DOHH2 (cell line): Measurements from ENCODE around the gene MGAT1.
"Not testable (repeated sequence)": the region's sequence is repeated elsewhere in the genome, so short reads cannot be mapped to it uniquely, and the experiment has no call there.

ENCODE experiments used
- H3F3A ChIP-seq: fragments of 200-600 bp; sonication (generic), shearing (Covaris generic); 2 replicates; pipeline ENCODE4 v1.6.0; 2016; ENCODE audit warnings: antibody characterized with exemption, mild to moderate bottlenecking; ENCODE audit not compliant: control insufficient read depth, insufficient read depth
- H3K27ac ChIP-seq: fragments of 200-600 bp; sonication (generic); 2 replicates; pipeline ENCODE4 v1.5.1; 2014; ENCODE audit warnings: low read depth, mild to moderate bottlenecking, low read length, moderate library complexity
- H3K27me3 ChIP-seq: fragments of 200-600 bp; sonication (generic); 2 replicates; pipeline ENCODE4 v1.6.1; 2014; ENCODE audit warnings: mild to moderate bottlenecking, low read length, mixed read lengths; ENCODE audit not compliant: control insufficient read depth
- H3K36me3 ChIP-seq: fragments of 200-600 bp; sonication (generic); 2 replicates; pipeline ENCODE4 v1.6.1; 2014; ENCODE audit warnings: mild to moderate bottlenecking, low read length, moderate library complexity, mixed read lengths; ENCODE audit not compliant: control insufficient read depth
- H3K4me1 ChIP-seq: fragments of 200-600 bp; sonication (generic); 2 replicates; pipeline ENCODE4 v1.6.1; 2014; ENCODE audit warnings: mild to moderate bottlenecking, low read length, mixed read lengths; ENCODE audit not compliant: control insufficient read depth
- H3K4me2 ChIP-seq: fragments of 200-600 bp; sonication (generic); 2 replicates; pipeline ENCODE4 v1.6.0; 2014; ENCODE audit warnings: mild to moderate bottlenecking, low read length, moderate library complexity
- H3K4me3 ChIP-seq: fragments of 200-600 bp; sonication (generic); 2 replicates; pipeline ENCODE4 v1.5.1; 2014; ENCODE audit warnings: mild to moderate bottlenecking, low read length, mixed read lengths
- H3K79me2 ChIP-seq: fragments of 200-600 bp; sonication (generic); 2 replicates; pipeline ENCODE4 v1.6.1; 2014; ENCODE audit warnings: mild to moderate bottlenecking, low read length, mixed read lengths; ENCODE audit not compliant: control insufficient read depth
- H3K9me2 ChIP-seq: fragments of 200-600 bp; sonication (generic); replicated peaks from 2 replicates; pipeline ENCODE4 v1.6.1; 2014; ENCODE audit warnings: mild to moderate bottlenecking, low read length, mixed read lengths; ENCODE audit not compliant: control insufficient read depth
- H3K9me3 ChIP-seq: fragments of 200-600 bp; sonication (generic); 2 replicates; pipeline ENCODE4 v1.6.1; 2014; ENCODE audit warnings: antibody characterized with exemption, low read length, mixed read lengths; ENCODE audit not compliant: control insufficient read depth, insufficient read depth
- H4K20me1 ChIP-seq: fragments of 200-600 bp; sonication (generic); 2 replicates; pipeline ENCODE4 v1.6.0; 2014; ENCODE audit warnings: low read depth, mild to moderate bottlenecking, antibody characterized with exemption, low read length, moderate library complexity; ENCODE audit not compliant: control insufficient read depth, insufficient read depth
- CTCF ChIP-seq: fragments of 200-600 bp; sonication (generic); IDR thresholded peaks from one replicate; pipeline ENCODE4 v1.5.1; 2014; ENCODE audit warnings: antibody characterized with exemption, mild to moderate bottlenecking, low read depth, low read length; ENCODE audit not compliant: poor library complexity, severe bottlenecking
- EZH2phosphoT487 ChIP-seq: fragments of 200-600 bp; sonication (generic); IDR thresholded peaks from 2 replicates; pipeline ENCODE4 v1.6.1; 2017; ENCODE audit warnings: borderline replicate concordance, mild to moderate bottlenecking, antibody characterized with exemption, low read length, moderate library complexity, mixed read lengths

Gene MGAT1

GRCh38 chr5:180755601-180756000 is 47.0 kb downstream of the MGAT1 start:
- no peaks in the 10 kb centered on the region for H3K9me3 ChIP-seq
- TF ChIP-seq EZH2phosphoT487, result no peak
- no peak for TF ChIP-seq CTCF
- H3K36me3 ChIP-seq, result no peaks in the 10 kb centered on the region
- no peaks in the 10 kb centered on the region for H3K9me2 ChIP-seq
- H3K4me2 ChIP-seq, result no peak overlapping the region
- H3K27me3 ChIP-seq, result peaks cover 4% of the 10 kb centered on the region; the same call in 1 of the 2 replicates
- no peaks in the 10 kb centered on the region for H3F3A ChIP-seq
- no peak overlapping the region for H3K4me3 ChIP-seq
- H3K4me1 ChIP-seq, result no peaks in the 10 kb centered on the region
- no peak overlapping the region for H3K27ac ChIP-seq
- H4K20me1 ChIP-seq, result no peaks in the 10 kb centered on the region
- no peaks in the 10 kb centered on the region for H3K79me2 ChIP-seq

- Histone ChIP-seq H3K27me3 (peaks cover 27% of the 10 kb centered on the region), H3K4me2 (no peak overlapping the region), H3K4me1 (no peaks in the 10 kb centered on the region), H3F3A (no peaks in the 10 kb centered on the region), H3K4me3 (no peak overlapping the region), H3K79me2 (no peaks in the 10 kb centered on the region), H4K20me1 (no peaks in the 10 kb centered on the region), H3K27ac (no peak overlapping the region), H3K9me3 (no peaks in the 10 kb centered on the region), H3K9me2 (no peaks in the 10 kb centered on the region), H3K36me3 (no peaks in the 10 kb centered on the region)
- no peak for TF ChIP-seq EZH2phosphoT487
- no peak for TF ChIP-seq CTCF
Observed at GRCh38 chr5:180744253-180744652, 58.4 kb downstream of the MGAT1 start.

- no peak for TF ChIP-seq EZH2phosphoT487
- TF ChIP-seq CTCF, result no peak
- H3K79me2 ChIP-seq, result no peaks in the 10 kb centered on the region
- H3K36me3 ChIP-seq, result no peaks in the 10 kb centered on the region
- H4K20me1 ChIP-seq, result no peaks in the 10 kb centered on the region
- H3K4me2 ChIP-seq, result no peak overlapping the region
- H3F3A ChIP-seq, result no peaks in the 10 kb centered on the region
- H3K27ac ChIP-seq, result no peak overlapping the region
- no peaks in the 10 kb centered on the region for H3K4me1 ChIP-seq
- H3K9me2 ChIP-seq, result no peaks in the 10 kb centered on the region
- no peaks in the 10 kb centered on the region for H3K9me3 ChIP-seq
- no peak overlapping the region for H3K4me3 ChIP-seq
- H3K27me3 ChIP-seq, result peaks cover 22% of the 10 kb centered on the region
Observed at GRCh38 chr5:180742727-180743126, 59.9 kb downstream of the MGAT1 start.

GRCh38 chr5:180740953-180741352 is 61.7 kb downstream of the MGAT1 start:
- not testable (repeated sequence) for H3F3A ChIP-seq

More at GRCh38 chr5:180740953-180741352, 61.7 kb downstream of the MGAT1 start:
- not testable (repeated sequence) for H3K4me1 ChIP-seq, H4K20me1 ChIP-seq, H3K9me3 ChIP-seq, H3K27ac ChIP-seq, H3K4me2 ChIP-seq, H3K4me3 ChIP-seq, H3K9me2 ChIP-seq, H3K36me3 ChIP-seq, H3K79me2 ChIP-seq
- H3K27me3 ChIP-seq, result peaks cover 22% of the 10 kb centered on the region
